Measurements from ENCODE around the gene CTNND2.

The CTNND2 gene

GRCh38 chr5:11037080-11037479, 867.2 kb downstream of the CTNND2 start:
- no peak for TF ChIP-seq CTCF (IDR thresholded peaks at IDR 0.05; ENCODE audit: low read depth, low read length)
- Histone ChIP-seq H3K4me3 (ENCODE audit: low read depth, low read length) (no peak overlapping the region), H3K27ac (no peak overlapping the region), H3K9me3 (ENCODE audit: severe bottlenecking) (no peaks in the 10 kb centered on the region), H3K36me3 (no peaks in the 10 kb centered on the region), H3K27me3 (ENCODE audit: insufficient read depth, low read depth, severe bottlenecking) (no peaks in the 10 kb centered on the region)
- DNase-seq: no peak

GRCh38 chr5:11030671-11031070, 873.6 kb downstream of the CTNND2 start:
- Histone ChIP-seq H3K27me3 (ENCODE audit: insufficient read depth, low read depth, severe bottlenecking) (no peaks in the 10 kb centered on the region), H3K36me3 (no peaks in the 10 kb centered on the region), H3K27ac (no peak overlapping the region), H3K9me3 (ENCODE audit: severe bottlenecking) (no peaks in the 10 kb centered on the region), H3K4me3 (ENCODE audit: low read depth, low read length) (no peak overlapping the region)
- no peak for DNase-seq
- TF ChIP-seq CTCF (IDR thresholded peaks at IDR 0.05; ENCODE audit: low read depth, low read length): no peak

- no peak for DNase-seq
- Histone ChIP-seq H3K36me3 (peaks cover 1% of the 10 kb centered on the region; the same call in 1 of the 2 replicates), H3K9me3 (ENCODE audit: severe bottlenecking) (no peaks in the 10 kb centered on the region), H3K27ac (no peak overlapping the region), H3K27me3 (ENCODE audit: insufficient read depth, low read depth, severe bottlenecking) (no peaks in the 10 kb centered on the region), H3K4me3 (ENCODE audit: low read depth, low read length) (no peak overlapping the region)
- no peak for TF ChIP-seq CTCF (IDR thresholded peaks at IDR 0.05; ENCODE audit: low read depth, low read length)
Measured at GRCh38 chr5:11027660-11028059, 876.6 kb downstream of the CTNND2 start.

- Histone ChIP-seq H3K36me3 (peaks cover 11% of the 10 kb centered on the region), H3K27ac (no peak overlapping the region), H3K4me3 (ENCODE audit: low read depth, low read length) (no peak overlapping the region), H3K27me3 (ENCODE audit: insufficient read depth, low read depth, severe bottlenecking) (no peaks in the 10 kb centered on the region), H3K9me3 (ENCODE audit: severe bottlenecking) (no peaks in the 10 kb centered on the region)
- no peak for TF ChIP-seq CTCF (IDR thresholded peaks at IDR 0.05; ENCODE audit: low read depth, low read length)
- no peak for DNase-seq
Measured at GRCh38 chr5:11026543-11026942, 877.7 kb downstream of the CTNND2 start.

GRCh38 chr5:11023945-11024344, 880.3 kb downstream of the CTNND2 start:
- DNase-seq: no peak
- Histone ChIP-seq H3K27ac (no peak overlapping the region), H3K27me3 (ENCODE audit: insufficient read depth, low read depth, severe bottlenecking) (no peaks in the 10 kb centered on the region), H3K4me3 (ENCODE audit: low read depth, low read length) (no peak overlapping the region), H3K36me3 (peaks cover 11% of the 10 kb centered on the region), H3K9me3 (ENCODE audit: severe bottlenecking) (no peaks in the 10 kb centered on the region)
- TF ChIP-seq CTCF (IDR thresholded peaks at IDR 0.05; ENCODE audit: low read depth, low read length): no peak

- Histone ChIP-seq H3K4me3 (ENCODE audit: low read depth, low read length) (no peak overlapping the region), H3K9me3 (ENCODE audit: severe bottlenecking) (no peaks in the 10 kb centered on the region), H3K36me3 (peaks cover 7% of the 10 kb centered on the region), H3K27ac (no peak overlapping the region), H3K27me3 (ENCODE audit: insufficient read depth, low read depth, severe bottlenecking) (no peaks in the 10 kb centered on the region)
- DNase-seq: no peak
- no peak for TF ChIP-seq CTCF (IDR thresholded peaks at IDR 0.05; ENCODE audit: low read depth, low read length)
Measured at GRCh38 chr5:11013793-11014192, 890.5 kb downstream of the CTNND2 start.
